Measurements from ENCODE around the gene PAIP2.

DNA sequence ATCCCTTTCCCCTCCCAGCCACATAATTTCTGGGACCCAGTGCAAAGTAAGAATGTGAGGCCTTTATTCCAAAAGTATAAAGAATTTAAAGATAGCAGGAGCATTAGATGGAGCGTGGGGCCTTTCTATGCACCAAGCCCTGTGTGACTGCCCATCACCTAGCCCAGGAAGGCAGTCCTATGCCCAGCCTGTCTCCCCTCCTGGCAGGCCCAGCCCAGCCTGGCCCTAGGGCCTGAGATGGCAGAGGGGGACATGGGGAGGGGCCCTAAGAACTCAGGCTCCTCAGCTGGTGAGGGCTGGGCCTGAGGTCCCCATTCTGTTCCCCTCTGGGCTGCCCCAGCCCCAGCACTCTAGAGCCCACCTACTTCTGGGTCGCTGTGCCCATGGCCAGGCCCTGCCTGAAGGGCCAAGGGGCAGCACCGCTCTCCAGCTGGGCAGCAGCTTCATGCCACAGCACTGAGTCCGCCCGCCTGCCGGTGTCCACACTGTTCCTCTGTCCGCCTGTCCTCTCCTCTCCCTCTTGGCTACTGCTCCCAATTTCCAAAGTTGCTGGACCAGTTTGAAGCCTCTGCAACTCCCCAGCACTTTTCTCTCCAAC is 42.4 kb downstream of the PAIP2 start:
- TF ChIP-seq POLR2A (IDR thresholded peaks at IDR 0.05) (no peak), POLR2AphosphoS5 (IDR thresholded peaks at IDR 0.05) (no peak)
